HepG2 (cell line): ENCODE data around the gene RHOV. TPM values are rescaled to one million over a fixed set of nuclear protein-coding genes. Genes with fewer than 3 reads are reported as not detected.

ENCODE experiments used
- polyA plus RNA-seq, 8 experiments: library from polyadenylated mRNA; depleted of rRNA in 3 of 8; stranded (reverse) in 7 of 8; unstranded in 1 of 8; fragments of >200 nt; fragmentation: Illumina TruSeq in 4 of 8; extraction: Trizol in 4 of 8; gene quantifications; 2 replicates each; pipeline versions ENCODE4 v1.2.1 to v1.2.3, GENCODE V29; 2011 to 2016; ENCODE audit warnings: low read depth in 4 of 8, missing spikeins in 1 of 8, mixed read lengths in 1 of 8; ENCODE audit not compliant: insufficient read depth in 1 of 8
- small RNA-seq, 3 experiments: library from RNA; depleted of rRNA; stranded (forward); fragments of <200 nt; gene quantifications; one replicate each; pipeline ENCODE3, GENCODE V24; 2012; ENCODE audit warnings: low read depth in 2 of 3, low replicate concordance in 1 of 3; ENCODE audit not compliant: insufficient read length in 3 of 3, insufficient read depth in 2 of 3
- total RNA-seq, 5 experiments: library from RNA; depleted of rRNA; stranded (reverse); fragments of >200 nt; fragmentation: Illumina TruSeq; extraction: Trizol; gene quantifications; 2 replicates each; pipeline ENCODE4 v1.2.3, GENCODE V29; 2016; ENCODE audit warnings: low read depth in 1 of 5

Gene RHOV
- total and polyA plus RNA-seq, 2 of the 13 experiments (the other 11 are each of a cell fraction or from before 2014, with no cell fraction given), result 0.17 to 0.18 TPM

Small RNA genes within 50 kb of the gene (small RNA-seq; reads per million reads assigned to genes)
- 0 reads per million in 3 experiments for gene AC025166.1

Other genes starting within 250 kb of the RHOV start
- gene RAD51, start 179.1 kb downstream of the RHOV start, total RNA-seq (2016; rRNA removed; fragmentation: Illumina TruSeq; extraction: Trizol), result 12.8 and 20.6 TPM in 2 replicates
- 6.2 and 8.5 TPM in 2 replicates for gene RAD51, start 179.1 kb downstream of the RHOV start, polyA plus RNA-seq (2011; rRNA removed)
- gene RMDN3, start 119.0 kb downstream of the RHOV start, total RNA-seq (2016; rRNA removed; fragmentation: Illumina TruSeq; extraction: Trizol), result 10.5 and 19.5 TPM in 2 replicates
- gene RMDN3, start 119.0 kb downstream of the RHOV start, polyA plus RNA-seq (2011; rRNA removed), result 16.8 and 18.2 TPM in 2 replicates
- 92.4 and 93.1 TPM in 2 replicates for gene GCHFR, start 110.2 kb downstream of the RHOV start, total RNA-seq (2016; rRNA removed; fragmentation: Illumina TruSeq; extraction: Trizol)
- 51.5 and 55.8 TPM in 2 replicates for gene GCHFR, start 110.2 kb downstream of the RHOV start, polyA plus RNA-seq (2011; rRNA removed)
- 0.34 and 0.51 TPM in 2 replicates for gene C15orf62, start 104.3 kb downstream of the RHOV start, total RNA-seq (2016; rRNA removed; fragmentation: Illumina TruSeq; extraction: Trizol)
- gene C15orf62, start 104.3 kb downstream of the RHOV start, polyA plus RNA-seq (2011; rRNA removed), result 1.0 and 1.1 TPM in 2 replicates
- 19.2 and 23.3 TPM in 2 replicates for gene ZFYVE19, start 67.1 kb downstream of the RHOV start, total RNA-seq (2016; rRNA removed; fragmentation: Illumina TruSeq; extraction: Trizol)
- 44.0 and 55.3 TPM in 2 replicates for gene ZFYVE19, start 67.1 kb downstream of the RHOV start, polyA plus RNA-seq (2011; rRNA removed)
- 26.5 and 30.2 TPM in 2 replicates for gene DNAJC17, start 66.8 kb downstream of the RHOV start, total RNA-seq (2016; rRNA removed; fragmentation: Illumina TruSeq; extraction: Trizol)
- gene DNAJC17, start 66.8 kb downstream of the RHOV start, polyA plus RNA-seq (2011; rRNA removed), result 22.2 and 23.0 TPM in 2 replicates
- 0.49 and 0.53 TPM in 2 replicates for gene PPP1R14D, start 45.5 kb downstream of the RHOV start, total RNA-seq (2016; rRNA removed; fragmentation: Illumina TruSeq; extraction: Trizol)
- gene PPP1R14D, start 45.5 kb downstream of the RHOV start, polyA plus RNA-seq (2011; rRNA removed), result 0.47 and 0.55 TPM in 2 replicates
- 0.45 and 0.49 TPM in 2 replicates for gene SPINT1, start 30.2 kb downstream of the RHOV start, total RNA-seq (2016; rRNA removed; fragmentation: Illumina TruSeq; extraction: Trizol)
- gene SPINT1, start 30.2 kb downstream of the RHOV start, polyA plus RNA-seq (2011; rRNA removed), result 2.5 and 2.8 TPM in 2 replicates
- gene VPS18, start 20.2 kb upstream of the RHOV start, total RNA-seq (2016; rRNA removed; fragmentation: Illumina TruSeq; extraction: Trizol), result 15.8 and 17.0 TPM in 2 replicates
- 5.8 and 7.4 TPM in 2 replicates for gene VPS18, start 20.2 kb upstream of the RHOV start, polyA plus RNA-seq (2011; rRNA removed)
- 0.13 and 0.20 TPM in 2 replicates for gene DLL4, start 55.1 kb upstream of the RHOV start, total RNA-seq (2016; rRNA removed; fragmentation: Illumina TruSeq; extraction: Trizol)
- 0.25 and 0.27 TPM in 2 replicates for gene DLL4, start 55.1 kb upstream of the RHOV start, polyA plus RNA-seq (2011; rRNA removed)
- gene CHAC1, start 79.2 kb upstream of the RHOV start, total RNA-seq (2016; rRNA removed; fragmentation: Illumina TruSeq; extraction: Trizol), result not detected in 2 replicates
- gene CHAC1, start 79.2 kb upstream of the RHOV start, polyA plus RNA-seq (2011; rRNA removed), result 0.44 and 0.46 TPM in 2 replicates
- gene INO80, start 242.0 kb upstream of the RHOV start, total RNA-seq (2016; rRNA removed; fragmentation: Illumina TruSeq; extraction: Trizol), result 14.8 and 18.5 TPM in 2 replicates
- 3.6 and 4.9 TPM in 2 replicates for gene INO80, start 242.0 kb upstream of the RHOV start, polyA plus RNA-seq (2011; rRNA removed)